ENCODE results near the gene MORC4.
A peak's percentile ranks its signal among the peaks of the same experiment; 100 is the strongest.
"Not testable (repeated sequence)": the region's sequence is repeated elsewhere in the genome, so short reads cannot be mapped to it uniquely, and the experiment has no call there.

The MORC4 gene

DNA sequence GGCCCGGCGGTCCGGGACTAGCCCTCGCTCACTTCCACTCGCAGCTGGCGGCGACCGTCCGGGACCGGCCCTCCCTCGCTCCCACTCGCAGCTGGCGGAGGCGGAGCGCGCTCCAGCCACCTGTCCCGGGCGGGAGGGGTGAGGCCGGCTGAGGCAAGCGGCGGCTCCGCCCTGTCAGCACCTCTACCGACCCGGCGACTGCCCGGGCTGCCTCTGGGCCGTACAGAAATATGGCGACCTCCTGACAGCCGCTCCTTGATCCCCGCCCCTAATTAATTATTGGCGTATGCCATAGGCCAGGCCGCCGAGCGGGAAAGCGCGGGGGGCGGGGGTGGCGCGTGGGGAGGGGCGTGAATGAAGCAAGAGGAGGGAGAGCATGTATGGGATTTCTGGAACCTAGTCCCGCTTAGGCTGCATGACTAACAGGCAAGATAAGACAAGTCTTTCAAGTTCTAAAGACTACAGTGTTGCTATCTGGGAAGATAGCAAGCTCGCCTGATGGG lies at the start of gene MORC4:
Gene MORC4 (minus strand): TSS at position 200 of the 503 bp plus-strand sequence. CDS start 243 bp downstream, outside the sequence.
- peak; percentile 68 for DNase-seq

DNA sequence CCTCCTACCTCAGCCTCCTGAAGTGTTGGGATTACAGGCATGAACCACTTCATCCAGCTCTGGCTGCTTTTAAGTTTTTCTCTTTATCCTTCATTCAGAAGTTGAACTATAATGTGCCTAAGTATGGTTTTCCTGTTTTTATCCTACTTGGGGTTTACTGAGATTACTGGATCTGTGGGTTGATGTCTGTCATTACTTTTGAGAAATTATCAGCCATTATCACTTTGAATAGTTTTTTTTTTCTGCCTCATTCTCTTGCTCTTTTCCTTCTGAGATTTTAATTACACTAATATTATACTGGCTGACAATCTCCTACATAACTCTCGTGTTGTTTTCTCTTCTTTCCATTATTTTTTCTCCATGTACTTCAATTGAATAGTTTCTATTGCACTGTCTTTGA lies 47.6 kb upstream of the MORC4 start:
- no peak for DNase-seq

DNA sequence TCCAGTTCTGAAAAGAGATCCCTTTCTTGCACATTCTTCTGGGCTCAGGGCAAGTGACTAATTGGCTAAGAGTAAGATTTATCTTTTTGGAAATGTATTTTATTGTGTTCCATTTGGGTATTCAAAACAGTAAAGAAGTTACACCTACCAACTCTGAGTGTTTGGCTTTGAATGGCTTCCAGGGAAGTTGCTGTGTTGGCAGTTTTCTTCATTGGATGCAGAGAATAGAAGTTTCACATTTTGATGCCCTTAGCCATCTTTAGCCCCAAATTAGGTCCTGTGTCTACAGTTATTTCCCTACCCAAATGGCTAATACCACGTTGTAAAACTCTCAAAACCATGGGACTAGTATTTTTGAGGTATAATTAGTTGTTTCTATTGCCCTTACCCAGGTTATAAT lies 29.7 kb upstream of the MORC4 start:
- no peak for DNase-seq

DNA sequence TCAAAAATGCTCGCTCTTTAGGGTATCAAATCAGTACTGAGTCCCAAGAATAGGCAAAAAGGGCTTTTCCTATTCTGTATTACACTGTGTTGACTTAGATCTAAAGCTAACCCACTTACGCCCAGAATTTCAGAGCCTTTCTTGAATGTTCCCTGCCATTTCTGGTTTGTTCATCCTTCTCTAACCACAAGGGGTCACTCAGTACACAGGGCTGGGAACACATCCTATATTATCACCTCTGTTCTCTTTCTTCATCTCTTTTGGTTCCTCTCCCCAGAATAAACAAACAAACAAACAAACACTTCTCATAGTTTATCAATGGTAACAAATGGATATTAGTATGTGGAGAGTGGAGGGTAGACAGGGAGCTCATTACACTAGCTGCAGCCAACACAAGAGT lies 25.5 kb upstream of the MORC4 start:
- no peak for DNase-seq

DNA sequence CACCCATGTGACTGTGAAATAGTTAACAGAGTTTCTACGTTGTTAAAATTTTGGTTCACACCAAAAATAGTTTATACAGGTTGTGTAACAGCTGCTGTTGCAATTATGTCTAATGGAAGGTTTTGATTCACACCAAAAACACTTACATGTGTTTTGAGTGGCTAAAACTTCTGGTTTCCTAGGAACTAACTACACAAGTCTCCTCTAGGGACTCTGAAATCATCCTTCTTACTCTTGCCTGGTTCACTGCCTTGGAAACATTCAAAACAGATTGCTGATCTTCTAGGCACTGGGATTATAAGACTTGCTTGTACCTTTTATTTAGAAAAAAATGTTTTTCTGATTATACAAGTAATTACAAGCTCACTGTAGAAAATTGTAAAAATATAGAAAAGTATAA lies 14.9 kb upstream of the MORC4 start:
- DNase-seq = no peak

DNA sequence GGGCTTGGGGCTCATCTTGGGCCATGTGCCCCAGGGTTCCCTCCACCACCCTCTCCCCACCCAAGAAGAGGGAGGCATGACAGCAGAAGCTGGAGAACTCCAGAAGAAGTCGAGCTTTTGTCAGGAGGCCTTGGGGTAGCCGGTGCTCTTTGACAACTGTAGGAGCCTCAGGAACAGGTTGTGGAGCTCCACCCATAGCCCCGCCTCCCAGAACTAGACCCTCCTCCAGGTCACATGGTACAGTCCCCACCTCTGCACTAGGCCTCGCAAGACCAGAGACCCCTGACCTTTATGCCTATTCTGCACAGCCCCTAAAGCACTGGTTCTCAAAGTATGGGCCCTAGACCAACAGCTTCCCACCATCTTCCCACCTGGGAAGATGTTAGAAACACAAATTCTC lies 8.0 kb upstream of the MORC4 start:
- DNase-seq = no peak

DNA sequence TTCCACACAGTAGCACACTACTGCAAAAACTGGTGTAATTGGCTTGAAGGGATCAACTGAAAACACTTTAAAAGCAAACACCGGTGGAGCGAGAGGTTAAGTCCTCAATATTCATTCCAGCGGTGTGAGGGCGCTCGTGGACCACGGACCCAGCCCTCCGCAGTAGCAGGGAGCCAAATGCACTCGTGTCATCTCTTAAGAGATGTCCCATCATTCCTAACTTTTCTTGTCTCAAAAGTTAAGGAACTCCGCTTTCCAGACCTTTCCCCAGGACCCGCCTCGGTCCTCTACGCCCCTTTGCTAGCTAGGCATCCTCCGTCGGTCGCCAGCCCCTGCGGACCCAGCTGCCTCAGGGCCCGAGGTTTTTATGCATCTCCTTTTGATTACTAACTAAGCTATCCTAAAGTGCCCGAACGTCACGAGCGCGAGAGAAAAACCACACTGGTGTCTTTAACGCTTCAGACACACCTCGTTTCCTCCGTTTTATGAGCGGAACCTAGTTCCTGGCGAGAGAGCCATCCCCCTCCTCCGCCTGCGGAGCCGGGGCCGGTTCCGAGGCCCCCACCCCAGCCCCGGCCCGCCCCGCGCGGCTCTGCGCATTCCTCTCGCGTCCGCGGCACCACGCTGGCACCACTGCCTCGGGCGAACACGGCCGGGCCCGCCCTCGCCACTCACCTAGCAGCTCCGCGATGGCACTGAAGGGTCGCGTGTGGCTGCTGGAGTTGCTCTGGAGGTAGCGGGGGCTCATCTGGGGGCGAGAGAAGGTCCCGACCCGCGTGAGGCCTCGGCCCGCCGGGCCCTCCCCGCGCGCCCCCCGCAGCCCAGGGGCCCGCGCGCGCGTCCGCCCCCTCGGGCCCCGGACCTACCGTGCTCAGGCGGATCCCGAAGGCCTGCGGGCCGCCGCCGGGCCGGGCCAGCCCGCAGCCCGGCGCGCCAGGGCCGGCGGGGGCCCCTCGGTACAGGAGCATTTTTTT lies 723 bp downstream of the MORC4 start:
- peak; percentile 49 for DNase-seq

DNA sequence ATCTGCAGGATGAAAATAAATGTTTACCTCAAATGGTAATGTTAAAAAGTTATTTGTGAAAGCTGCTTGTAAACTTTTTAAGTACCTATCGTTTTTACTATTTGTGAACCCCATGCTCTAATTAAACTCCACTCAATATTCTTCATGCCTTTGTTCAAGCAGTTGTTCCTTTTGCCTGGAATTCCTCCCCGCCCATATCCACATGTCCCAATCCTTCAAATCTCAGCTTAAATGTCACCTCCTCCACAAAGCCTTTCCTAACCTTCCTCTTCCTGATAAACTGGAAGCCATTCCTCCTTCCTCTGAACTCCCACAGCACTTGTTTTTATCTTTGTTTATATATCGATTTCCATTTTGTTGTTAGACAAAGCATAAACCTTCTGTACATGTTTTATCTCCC lies 2.4 kb downstream of the MORC4 start:
- DNase-seq = no peak

DNA sequence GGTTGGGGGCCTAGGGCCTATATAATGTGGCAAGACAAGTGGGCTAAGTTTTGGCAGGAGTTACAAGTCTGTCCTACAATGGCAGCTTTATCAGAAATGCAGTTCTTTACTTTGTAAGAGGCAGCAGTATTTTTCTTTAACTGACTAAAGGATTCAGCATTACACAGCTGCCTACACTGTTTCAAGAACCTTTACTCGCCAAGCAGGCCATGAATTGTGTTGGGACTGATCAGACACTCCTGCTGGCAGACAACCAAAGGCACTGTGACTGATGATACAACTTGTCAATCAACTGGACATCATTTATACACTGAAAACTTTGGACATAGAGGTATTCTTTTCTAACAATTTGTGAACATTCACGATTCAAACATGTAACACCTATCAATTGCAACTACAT lies 4.3 kb downstream of the MORC4 start:
- DNase-seq = no peak

DNA sequence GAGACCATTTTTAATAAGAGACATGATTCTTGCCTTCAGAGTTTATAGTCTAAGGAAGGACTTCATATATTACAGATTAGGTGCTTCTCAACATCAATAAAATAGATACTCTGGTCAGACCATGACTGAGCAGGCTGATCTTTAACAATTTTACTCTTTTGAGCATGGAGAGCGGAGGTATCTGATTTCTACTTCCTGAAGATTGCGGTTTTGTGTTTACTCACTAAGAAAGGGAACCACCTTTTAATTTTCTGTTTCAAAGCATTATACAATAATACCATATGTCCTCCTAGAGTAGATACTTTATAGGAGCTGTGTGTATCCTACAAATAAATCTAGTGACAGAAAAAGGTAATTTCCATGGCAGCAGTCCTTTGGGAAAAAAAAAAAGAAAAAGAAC lies 12.5 kb downstream of the MORC4 start:
- no peak for DNase-seq

DNA sequence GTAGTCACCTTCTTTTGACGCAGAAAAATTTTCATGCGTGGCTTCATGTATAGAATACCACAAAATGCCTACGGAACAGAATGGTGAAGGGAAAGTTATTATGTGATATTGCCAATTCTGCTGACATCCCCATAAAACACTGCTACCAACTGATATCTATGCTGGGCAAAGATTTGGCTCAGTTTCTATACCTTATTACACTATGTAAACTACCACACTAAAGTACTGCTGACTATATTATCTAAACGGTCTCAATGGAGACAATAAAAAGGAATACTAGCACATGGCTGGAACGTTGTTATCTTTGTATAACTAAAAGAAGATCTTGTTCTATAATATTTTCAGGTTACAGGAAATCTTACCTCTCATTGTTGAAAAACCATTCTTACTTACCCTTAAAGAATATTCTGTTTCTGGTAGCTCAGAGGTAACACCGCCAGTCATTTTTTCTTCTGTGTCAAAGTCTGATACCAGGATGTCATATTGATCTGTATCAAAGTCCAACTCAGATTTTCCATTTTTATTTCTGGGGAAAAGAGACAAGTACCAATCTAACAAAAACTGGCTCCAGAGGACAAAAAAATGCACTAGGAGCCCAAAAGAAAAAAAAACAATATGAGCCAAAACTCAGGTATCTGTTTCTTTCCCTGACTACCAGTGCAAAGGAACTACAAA lies 18.9 kb downstream of the MORC4 start:
- no peak for DNase-seq

DNA sequence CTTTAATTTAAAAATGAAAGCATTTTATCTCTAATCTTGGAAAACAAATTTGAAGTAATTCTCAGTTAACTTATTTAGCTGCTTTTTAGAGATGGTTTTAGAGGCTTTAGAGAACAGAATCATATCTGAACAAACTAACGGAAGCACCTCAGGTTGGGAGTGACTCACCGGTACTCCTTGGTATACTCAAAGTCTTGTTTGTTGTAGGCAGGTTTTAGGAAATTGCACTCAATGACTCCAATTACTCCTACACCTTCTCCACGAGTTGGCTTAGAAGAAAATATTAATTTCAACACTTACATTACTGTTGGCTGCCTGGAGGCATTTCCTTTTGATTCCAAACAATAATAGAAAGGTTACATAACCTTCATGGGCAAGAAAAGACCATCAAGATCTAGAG lies 23.6 kb downstream of the MORC4 start:
- DNase-seq = no peak

DNA sequence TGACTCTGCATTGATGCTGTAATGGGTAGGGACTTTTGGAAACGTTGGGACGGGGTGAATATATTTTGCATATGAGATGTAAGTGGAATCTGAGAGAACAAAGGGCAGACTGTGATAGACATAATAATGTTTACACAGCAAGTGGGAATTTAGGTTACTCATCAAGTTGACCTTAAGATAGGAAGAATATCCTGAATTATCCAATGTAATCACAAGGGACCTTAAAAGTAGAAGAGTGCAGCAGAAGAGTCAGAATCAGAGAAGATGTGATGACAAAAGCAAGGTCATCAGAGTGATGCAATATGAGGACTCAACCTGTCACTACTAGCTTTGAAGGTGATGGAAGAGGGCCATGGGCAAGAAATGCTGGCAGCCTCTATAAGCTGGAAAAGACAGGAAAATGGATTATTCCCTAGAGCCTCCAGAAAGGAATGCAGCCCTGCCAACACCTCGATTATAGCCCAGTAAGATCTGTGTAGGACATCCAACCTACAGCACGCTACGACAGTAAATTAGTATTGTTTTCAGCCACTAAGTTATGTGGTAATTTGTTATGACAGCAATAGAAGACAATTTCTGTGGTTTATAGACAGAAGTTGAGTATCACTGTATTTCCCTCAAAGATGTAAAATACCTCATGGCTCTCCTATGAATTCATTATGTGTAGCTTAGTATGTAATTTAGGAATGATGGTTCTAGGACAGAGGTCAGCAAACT lies 26.4 kb downstream of the MORC4 start:
- DNase-seq = no peak

DNA sequence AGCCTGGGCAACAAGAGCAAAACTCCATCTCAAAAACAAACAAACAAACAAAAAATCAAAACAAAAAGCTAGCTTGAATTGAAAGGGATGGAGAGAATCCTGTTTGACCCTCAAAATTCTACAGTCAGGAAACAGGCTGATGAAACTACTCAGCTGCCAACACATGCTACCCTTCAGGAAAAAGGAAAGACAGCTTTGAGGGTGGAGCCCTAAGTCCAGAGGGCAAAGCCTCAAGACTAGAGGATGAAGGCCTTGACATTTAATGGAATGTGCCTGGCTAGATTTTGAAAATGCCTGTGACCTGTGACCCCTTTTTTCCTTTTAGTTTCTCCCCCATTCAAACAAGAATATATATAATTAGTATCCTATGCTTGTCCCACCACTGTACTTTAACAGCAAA lies 27.1 kb downstream of the MORC4 start:
- no peak for DNase-seq

DNA sequence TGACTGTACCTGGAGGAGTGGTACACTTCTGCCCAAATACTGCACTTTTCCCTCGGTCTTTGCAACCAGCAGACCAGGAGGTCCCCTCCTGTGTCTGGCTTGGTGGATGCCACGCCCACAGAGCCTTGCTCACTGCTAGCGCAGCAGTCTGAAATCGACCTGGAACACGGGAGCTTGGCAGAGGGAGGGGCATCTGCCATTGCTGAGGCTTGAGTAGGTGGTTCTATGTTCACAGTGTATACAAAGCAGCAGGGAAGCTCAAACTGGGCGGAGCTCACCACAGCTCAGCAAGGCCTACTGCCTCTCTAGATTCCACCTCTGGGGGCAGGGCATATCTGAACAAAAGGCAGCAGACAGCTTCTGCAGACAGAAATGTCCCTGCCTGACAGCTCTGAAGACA lies 33.5 kb downstream of the MORC4 start:
- DNase-seq = not testable (repeated sequence)

DNA sequence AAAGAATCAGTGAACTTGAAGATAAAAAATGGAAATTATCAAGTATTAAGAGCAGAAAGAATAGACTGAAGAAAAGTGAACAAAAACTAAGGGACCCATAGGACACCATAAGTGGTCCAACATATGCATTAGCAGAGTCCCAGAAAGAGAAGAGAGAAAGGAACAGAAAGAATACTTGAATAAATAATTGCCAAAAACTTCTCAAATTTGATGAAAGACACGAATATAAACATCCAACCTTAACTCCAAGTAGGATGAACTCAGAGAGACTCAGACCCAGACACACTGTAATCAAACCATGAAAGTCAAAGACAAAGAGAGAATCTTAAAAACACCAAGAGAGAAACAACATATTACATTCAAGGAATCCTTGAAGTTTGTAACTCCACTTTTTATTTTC lies 35.7 kb downstream of the MORC4 start:
- DNase-seq = no peak

DNA sequence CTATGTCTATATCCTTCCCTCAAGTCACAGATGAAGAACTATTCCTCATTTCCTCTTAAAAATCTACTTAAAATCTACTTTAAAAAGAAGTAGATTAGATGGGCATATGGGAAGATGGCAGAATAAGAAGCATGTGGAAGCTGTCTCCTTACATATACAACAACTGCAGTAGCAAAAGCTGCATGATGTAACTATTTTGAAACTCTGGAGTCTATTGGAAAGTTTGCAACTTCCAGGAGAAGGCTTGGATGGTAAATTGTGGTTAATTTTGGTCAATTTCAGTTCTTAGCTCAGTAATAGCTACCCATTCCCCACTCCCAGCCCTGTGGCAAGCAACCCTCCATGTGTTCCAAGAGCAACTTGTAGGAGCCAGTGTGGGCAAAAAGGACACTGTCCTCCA lies 36.9 kb downstream of the MORC4 start:
- DNase-seq = no peak

DNA sequence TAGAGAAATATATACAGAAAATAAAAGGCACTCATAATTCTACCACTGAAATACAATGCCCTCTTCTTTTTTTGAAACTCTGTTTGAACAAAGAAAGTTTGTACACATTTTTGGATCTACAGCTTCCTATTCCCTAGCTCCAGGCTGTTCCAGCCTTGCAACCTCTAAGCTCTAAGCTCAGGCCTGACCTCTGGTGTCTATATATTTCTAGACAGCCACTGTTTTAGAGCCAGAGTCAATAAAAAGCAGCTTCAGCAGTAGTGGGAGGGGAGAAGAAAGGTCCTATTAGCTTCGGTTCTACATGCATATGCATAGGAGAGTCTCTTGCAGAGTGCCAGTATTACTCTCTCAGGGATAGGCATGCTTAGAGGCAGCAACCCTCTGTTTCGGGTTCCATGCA lies 40.1 kb downstream of the MORC4 start:
- no peak for DNase-seq

DNA sequence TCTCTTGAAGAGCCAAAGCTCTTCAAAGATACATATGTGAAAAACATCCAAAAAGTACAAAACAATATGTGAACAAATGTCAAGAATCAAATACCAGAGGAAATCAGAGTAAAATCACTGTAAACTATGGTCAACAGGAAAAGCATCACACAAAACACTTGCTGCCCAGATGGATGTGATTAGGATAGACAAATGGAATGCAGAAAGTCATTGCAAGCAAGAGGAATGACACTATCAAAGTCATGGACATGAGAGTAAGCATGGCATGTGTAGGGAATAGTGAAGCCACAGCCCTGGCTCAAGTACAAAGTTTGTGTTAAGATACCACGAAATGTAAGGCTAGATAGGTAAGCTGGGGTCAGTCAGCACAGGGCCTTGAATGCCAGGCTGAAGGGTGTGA lies 42.2 kb downstream of the MORC4 start:
- DNase-seq = no peak

DNA sequence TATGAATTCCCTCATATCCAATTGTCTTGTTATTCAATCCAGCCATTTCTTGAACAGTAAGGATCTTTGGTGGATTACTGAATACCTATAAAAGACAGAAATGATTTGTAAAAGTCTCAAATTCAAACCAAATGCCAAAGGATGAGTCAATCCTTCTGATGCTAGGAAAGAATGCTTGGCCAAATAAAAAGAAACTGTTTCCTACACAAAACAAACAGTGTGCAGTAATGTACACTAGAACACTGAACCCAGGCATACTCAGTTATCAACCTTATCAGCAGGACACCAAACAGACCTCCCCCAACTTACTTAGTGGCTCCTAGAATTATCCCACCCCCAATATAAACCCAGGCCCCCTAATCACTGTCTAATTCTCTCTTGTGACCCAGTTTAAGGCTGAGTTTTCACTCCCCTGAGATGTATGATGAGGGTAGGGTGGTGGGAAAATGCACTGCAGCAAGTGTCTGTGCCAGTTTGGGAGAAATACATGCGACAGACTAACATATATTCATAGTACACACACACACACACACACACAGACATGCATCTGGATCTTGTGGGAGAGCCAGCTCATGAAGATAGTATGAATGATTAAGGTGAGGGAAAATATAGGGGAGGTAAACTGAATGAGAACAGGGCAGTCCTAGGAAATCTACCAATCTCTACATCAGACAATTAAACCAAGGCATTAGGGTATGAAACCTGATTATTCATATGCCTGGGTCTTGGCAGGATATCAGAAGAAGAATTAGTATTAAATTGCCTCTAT lies 44.8 kb downstream of the MORC4 start:
- no peak for DNase-seq

DNA sequence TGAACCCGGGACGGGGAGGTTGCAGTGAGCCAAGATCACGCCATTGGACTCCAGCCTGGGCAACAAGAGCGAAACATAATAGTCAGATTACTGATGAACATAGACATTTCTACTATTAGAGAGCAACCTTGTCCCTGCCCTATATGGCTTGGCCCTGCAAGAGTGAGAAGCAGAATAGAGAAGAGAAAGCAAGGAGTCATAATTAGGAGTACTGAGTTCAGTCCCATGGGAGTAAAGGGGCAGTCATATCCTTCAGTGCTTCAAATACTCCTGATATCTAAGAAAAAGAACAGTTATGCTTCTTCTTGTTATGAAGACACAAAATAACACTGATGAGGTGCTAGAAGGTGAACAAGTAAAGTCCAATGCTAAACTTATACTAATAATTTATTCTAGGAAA lies 46.0 kb downstream of the MORC4 start:
- no peak for DNase-seq

DNA sequence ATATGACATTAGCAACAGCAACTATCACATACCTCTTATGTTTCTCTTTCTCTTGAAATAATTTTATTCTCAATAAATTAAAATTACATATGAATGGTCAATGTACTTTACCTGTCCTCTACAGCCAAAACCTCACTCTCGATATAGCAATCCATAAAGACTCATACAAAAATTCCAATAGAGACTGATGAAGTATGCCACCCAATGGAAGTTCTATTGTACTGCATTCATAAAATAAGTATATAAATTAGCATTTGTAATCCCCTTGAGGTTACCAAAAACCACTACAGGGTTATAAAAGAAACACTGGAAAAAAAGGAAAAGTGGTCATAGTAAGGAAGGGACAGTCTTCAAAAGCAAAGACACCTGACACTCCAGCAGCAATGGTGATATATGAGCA lies 47.0 kb downstream of the MORC4 start:
- no peak for DNase-seq

DNA sequence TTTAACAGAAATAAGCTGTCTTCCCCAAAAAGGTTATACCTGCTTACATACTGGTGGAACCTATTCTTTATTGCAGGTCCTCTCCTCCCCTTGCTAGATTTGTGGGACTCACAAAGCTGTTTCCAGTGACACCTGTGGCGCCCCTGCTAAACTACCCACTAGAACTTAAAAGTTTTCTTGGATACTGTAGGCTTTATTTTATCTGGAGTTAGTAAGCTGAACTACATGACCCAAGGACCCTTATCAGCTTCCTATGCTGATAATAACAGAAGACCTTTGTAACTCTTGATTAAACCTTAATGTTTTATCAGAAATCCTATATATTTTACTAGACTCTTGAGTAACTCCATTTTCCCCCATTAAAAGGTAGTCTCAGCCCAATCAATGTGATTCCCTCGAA lies 47.5 kb downstream of the MORC4 start:
- no peak for DNase-seq
